ENCODE results near the gene DNM2.
A peak's percentile ranks its signal among the peaks of the same experiment; 100 is the strongest.
"Not testable (repeated sequence)": the region's sequence is repeated elsewhere in the genome, so short reads cannot be mapped to it uniquely, and the experiment has no call there.

DNM2 gene

GRCh38 chr19:10717356-10718204 is at the start of gene DNM2:
DNM2 (plus strand) TSS chr19:10718079; CDS start chr19:10718243, 164 bp downstream.
- DNase-seq, result peak; percentile 97

DNA sequence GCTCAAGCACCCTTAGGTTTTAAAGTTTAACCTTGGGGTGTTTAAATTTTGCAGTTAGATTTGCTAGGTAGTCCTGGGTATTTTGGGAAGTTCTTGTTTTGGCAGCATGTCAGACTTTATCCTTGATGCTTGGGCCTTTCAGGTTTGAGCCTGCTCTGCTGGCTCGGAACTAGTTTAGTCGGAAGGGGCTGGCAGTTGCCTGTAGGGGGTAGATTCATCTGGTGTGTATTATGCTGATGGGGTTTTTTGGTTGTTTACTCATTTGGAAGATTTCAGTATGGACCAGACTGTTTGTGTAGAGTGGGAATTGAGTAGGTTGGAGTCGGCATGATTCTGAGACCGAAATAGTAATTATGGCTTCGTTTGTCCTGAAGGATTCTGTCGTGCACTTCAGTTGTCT is 48.6 kb upstream of the DNM2 start:
- DNase-seq, result no peak

DNA sequence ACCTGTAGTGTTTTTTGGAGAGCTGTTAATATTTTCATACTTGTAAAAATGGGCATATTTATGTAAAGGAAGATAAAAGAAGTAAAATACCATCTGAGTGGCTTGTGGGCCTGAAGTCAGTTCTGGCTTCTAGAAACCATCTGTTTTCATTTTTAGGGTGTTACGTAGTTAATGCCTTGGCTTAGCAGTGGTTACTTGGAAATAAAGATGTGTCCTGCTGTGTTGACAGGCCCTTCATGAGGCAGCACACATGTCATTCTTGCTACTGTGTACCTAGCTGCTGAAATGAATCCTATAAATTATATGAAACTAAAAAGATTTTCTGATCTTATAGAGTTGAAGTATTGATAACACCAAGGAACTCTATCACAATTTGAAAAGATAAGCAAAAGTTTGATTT is 47.7 kb upstream of the DNM2 start:
- DNase-seq, result no peak

GRCh38 chr19:10670876-10671804 is 46.7 kb upstream of the DNM2 start:
- no peak for DNase-seq

DNA sequence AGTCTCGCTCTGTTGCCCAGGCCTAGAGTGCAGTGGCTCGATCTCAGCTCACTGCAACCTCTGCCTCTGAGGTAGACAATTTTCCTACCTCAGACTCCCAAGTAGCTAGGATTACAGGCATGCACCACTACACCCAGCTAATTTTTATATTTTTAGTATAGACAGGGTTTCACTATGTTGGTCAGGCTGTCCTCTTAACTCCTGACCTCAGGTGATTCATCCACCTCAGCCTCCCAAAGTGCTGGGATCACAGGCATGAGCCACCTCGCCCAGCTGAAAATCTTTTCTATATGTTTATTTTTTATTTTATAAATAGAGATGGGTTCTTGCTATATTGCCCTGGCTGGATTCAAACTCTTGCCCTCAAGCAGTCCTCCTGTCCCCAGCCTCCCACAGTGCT is 46.0 kb upstream of the DNM2 start:
- DNase-seq, result not testable (repeated sequence)

- not testable (repeated sequence) for DNase-seq
Observed at GRCh38 chr19:10675214-10675613, 42.7 kb upstream of the DNM2 start.

DNA sequence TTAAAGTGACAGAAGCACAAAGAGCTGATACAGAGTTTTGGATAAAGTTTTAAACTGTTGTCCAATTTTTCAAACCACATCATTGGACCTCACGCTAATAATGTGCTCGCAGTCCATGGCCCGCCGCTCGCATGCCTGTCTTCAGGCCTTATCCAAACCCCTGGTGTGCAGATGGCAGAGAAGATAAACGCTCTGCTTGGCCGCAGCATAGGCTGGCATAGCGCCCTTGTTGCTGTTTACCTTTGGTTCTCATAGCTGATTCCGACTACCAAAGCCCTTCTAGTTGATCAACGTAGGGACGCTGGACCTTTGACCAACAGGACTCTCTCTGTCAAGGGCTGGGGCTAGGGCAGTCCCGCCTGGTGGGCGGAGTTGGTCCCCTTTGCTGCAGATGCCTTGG is 40.1 kb upstream of the DNM2 start:
- no peak for DNase-seq

- DNase-seq, result no peak
Observed at GRCh38 chr19:10678813-10679212, 39.1 kb upstream of the DNM2 start.

DNA sequence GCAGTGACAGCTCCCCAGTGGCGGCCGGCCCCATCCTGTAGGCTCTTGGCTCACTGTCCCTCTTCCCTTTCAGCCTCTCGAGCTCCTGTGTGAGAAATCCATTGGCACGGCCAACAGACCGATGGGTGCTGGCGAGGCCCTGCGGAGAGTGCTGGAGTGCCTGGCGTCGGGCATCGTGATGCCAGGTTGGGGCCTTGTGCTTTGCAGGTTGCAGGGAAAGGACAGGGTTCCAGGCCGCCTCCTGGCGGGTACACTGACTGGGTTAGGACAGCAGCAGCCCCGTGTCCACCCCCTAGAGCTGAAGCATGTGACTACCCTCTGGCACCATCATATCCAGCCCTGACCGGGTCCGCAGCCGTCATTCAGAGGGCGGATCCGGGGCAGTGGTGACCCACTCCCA is 38.1 kb upstream of the DNM2 start:
- no peak for DNase-seq

DNA sequence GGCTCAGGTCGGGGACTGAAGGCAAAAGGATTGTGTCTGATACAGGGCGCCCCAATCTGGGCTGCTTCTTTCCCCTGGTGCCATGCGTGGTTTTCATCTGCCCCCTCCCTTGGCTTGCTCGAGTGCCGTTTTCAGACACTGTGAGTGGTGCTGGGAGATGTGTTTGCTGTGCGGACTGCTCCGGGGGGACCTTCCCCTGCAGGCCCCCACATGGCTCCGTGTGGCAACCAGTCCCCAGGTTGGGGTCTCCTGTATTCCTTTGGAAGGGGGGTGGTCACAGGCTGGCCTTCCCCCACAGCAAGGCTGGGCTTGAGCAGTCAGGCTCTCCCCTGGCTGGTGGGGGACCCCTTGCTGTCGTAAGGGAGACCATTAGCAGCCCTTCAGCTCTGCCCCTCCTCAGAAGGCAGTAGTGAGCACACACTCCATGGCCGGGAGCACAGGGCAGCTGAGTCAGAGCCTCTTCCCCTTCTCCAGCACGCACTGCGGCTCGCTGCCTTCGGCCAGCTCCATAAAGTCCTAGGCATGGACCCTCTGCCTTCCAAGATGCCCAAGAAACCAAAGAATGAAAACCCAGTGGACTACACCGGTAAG is 37.2 kb upstream of the DNM2 start:
- DNase-seq, result no peak

- DNase-seq, result no peak
Observed at GRCh38 chr19:10681658-10682057, 36.2 kb upstream of the DNM2 start.

GRCh38 chr19:10682397-10683063 is 35.3 kb upstream of the DNM2 start:
- no peak for DNase-seq

GRCh38 chr19:10683064-10683426 is 34.8 kb upstream of the DNM2 start:
- no peak for DNase-seq

DNA sequence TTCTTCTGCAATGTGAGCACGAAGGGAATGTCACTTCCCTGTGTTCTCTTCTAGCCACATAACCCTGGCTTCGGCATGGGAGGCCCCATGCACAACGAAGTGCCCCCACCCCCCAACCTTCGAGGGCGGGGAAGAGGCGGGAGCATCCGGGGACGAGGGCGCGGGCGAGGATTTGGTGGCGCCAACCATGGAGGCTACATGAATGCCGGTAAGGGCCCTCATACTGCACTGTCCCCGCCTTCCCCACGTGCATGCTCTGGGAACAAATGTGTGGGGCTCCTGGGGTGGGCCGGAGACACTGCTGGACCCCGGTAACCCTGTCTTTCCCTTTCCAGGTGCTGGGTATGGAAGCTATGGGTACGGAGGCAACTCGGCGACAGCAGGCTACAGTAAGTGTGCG is 34.3 kb upstream of the DNM2 start:
- no peak for DNase-seq

- DNase-seq, result no peak
Observed at GRCh38 chr19:10685210-10685609, 32.7 kb upstream of the DNM2 start.

- no peak for DNase-seq
Observed at GRCh38 chr19:10686193-10686592, 31.7 kb upstream of the DNM2 start.

DNA sequence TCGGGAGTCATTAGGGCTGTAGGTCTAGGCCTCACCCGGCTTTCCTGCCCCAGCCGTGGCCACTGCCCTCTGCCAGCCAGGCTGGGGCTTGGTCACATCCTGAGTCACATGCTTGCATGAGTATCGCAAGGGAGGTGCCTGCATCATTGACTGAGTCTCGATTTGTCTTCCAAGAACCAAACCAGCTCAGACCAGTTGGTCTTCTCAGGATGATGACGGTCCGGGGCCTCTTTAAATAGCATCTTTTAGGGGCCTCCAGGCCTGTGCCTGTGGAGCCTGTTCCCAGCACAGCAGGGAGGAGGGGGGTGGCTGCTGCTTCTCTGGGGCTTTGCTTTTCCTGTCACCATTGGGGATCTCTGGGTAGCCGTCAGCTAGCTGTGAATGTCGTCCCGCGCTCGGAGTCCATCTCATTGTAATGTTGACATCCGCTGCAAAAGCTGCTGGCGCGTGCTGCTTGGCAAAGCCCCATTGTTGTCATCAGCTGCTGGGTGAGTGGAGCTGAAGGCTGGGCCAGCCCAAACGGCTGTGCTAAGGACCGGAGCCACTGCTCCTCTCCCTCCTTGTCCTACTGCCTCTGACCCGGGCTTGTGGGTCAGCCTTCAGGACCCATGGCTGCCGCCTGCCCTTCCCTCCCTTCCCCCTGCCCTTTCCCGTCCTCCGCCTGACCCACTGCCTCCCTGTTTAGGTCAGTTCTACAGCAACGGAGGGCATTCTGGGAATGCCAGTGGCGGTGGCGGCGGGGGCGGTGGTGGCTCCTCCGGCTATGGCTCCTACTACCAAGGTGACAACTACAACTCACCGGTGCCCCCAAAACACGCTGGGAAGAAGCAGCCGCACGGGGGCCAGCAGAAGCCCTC is 31.0 kb upstream of the DNM2 start:
- DNase-seq, result no peak

DNA sequence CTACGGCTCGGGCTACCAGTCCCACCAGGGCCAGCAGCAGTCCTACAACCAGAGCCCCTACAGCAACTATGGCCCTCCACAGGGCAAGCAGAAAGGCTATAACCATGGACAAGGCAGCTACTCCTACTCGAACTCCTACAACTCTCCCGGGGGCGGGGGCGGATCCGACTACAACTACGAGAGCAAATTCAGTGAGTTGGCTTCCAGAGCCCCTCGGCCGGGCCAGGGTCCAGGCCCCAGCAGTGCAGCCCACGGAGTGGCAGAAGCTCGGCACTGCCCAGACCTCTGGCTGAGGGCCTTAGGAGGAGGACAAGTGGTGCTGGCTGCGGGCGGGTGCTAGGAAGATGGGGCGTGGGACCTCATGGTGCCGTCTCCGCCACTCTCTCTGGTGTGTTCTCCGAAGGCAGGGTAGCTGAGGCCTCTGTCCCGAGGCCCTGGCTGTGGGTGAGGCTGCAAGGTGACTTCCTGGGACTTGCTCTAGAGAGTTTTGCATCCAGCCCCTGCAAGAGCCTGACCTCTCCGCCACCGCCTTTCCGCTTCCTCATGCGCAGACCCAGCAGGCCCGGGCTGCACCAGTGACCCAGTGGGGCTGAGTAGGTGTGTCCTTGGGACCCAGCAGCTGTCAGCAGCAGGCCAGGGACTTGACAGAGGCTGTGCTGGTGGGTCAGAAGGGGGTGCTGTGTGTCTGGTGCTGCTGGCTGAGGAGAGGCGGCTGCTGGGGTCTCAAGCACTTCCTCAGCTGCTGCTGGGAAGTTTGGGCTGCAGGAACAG is 30.2 kb upstream of the DNM2 start:
- no peak for DNase-seq

DNA sequence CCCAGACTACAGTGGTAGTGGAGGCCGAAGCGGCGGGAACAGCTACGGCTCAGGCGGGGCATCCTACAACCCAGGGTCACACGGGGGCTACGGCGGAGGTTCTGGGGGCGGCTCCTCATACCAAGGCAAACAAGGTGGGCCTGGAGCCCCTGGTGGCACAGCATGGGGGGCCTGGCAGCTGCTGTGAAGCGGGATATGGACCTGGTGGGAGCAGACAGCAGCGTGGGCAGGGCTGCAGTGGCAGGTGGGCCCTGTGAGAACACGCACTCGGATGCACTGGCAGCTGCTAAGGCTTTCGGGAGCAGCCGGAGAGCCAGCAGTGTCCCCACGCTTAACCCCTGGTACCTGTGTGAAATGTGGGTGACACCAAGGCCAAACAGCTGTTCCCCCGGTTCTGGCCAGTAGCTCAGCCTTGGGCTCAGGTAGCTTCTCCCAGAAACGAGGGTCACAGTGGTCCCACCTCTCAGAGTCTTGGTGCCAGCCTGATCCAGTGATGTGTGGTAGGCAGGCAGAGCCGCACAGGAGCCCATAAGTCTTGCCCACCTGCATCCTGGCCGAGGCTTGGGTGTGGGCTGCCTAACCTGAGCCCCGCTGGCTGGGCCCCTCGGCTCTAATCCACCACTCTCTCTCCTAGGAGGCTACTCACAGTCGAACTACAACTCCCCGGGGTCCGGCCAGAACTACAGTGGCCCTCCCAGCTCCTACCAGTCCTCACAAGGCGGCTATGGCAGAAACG is 29.2 kb upstream of the DNM2 start:
- no peak for DNase-seq

- DNase-seq, result no peak
Observed at GRCh38 chr19:10690341-10690781, 27.5 kb upstream of the DNM2 start.

All from activated effector memory CD4-positive, alpha-beta T cell treated with Interleukin-2 at 50 U/mL for 16 hours (primary cell).